ENCODE measurements around the gene ASB2.

DNA sequence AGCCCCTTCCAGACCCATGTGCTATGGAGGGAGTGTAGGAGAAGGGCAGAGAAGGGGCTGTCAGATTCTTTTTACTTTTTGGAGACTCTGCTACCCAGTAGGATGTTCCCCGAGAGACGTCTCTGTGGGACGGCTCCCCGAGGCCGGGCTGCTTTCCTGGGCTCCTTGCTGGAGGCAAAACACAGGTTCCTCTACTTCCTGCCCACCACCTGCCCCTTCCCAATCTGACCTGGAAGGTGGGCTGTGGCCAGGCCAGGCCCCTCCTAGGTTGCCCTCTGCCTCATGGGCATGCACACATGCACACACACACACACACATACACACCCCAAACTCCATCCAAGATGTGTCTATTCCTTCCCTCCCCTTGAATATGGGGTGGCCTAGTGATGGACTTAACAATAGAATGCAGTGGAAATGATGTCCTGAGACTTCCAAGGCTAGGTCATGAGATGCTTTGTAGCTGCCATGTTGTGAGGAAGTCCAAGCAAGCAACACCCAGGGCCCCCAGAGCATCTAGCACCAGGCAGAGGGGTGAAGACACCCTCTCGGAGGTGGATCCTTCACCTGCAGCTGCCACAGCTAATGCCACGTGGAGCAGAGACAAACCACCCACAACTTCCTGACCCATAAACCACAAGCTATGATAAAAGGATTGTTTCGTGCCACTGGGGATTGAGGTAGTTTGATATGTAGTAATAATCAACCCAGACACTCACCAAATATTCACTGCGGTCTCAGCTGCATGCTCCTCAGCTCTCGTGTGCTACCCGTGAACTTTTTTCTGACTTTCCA, 1.6 kb upstream of the ASB2 start:
- TF ChIP-seq, protein P1, sequence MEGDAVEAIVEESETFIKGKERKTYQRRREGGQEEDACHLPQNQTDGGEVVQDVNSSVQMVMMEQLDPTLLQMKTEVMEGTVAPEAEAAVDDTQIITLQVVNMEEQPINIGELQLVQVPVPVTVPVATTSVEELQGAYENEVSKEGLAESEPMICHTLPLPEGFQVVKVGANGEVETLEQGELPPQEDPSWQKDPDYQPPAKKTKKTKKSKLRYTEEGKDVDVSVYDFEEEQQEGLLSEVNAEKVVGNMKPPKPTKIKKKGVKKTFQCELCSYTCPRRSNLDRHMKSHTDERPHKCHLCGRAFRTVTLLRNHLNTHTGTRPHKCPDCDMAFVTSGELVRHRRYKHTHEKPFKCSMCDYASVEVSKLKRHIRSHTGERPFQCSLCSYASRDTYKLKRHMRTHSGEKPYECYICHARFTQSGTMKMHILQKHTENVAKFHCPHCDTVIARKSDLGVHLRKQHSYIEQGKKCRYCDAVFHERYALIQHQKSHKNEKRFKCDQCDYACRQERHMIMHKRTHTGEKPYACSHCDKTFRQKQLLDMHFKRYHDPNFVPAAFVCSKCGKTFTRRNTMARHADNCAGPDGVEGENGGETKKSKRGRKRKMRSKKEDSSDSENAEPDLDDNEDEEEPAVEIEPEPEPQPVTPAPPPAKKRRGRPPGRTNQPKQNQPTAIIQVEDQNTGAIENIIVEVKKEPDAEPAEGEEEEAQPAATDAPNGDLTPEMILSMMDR (IDR thresholded peaks at IDR 0.05), result no peak
- TF ChIP-seq POLR2AphosphoS5 (IDR thresholded peaks at IDR 0.05; ENCODE audit: insufficient read depth in 1 of 2, low read depth in 1 of 2), result no peak
- no peak for TF ChIP-seq POLR2A (IDR thresholded peaks at IDR 0.05)
